HG03108 (cell line): ENCODE results near the gene R3HDM2.

Experiments
- ATAC-seq: cut with Tn5 transposase; IDR thresholded peaks from one replicate; pipeline ENCODE4 v1.9.1; 2021; ENCODE audit warnings: moderate library complexity; ENCODE audit not compliant: unreplicated experiment

R3HDM2 gene

DNA sequence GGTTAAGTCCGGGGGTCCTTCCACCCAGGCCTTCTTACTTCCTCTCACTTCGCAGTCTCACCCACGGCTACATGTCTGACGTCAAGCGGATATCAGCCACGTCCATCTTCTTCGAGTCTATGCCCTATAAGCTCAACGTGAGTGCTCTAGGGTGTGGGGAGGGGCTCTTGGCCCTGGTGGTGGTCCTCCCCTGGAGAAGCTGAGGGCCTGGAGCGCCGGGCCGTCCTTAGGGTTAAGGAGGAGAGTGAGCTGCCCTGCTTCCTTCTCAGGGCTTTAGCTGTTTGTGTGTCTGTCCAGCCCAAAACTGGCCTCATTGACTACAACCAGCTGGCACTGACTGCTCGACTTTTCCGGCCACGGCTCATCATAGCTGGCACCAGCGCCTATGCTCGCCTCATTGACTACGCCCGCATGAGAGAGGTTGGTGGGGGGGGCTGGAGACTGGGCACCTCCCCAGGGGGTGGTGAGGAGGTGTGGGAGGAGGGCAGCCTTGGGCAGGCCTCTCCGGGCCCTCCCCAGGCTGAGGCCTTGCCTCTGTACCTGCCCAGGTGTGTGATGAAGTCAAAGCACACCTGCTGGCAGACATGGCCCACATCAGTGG is 198.6 kb downstream of the R3HDM2 start:
- ATAC-seq, result no peak

GRCh38 chr12:57231276-57232021 is 199.4 kb downstream of the R3HDM2 start:
- ATAC-seq, result no peak

- ATAC-seq, result no peak
Measured at GRCh38 chr12:57230381-57231155, 200.3 kb downstream of the R3HDM2 start.

DNA sequence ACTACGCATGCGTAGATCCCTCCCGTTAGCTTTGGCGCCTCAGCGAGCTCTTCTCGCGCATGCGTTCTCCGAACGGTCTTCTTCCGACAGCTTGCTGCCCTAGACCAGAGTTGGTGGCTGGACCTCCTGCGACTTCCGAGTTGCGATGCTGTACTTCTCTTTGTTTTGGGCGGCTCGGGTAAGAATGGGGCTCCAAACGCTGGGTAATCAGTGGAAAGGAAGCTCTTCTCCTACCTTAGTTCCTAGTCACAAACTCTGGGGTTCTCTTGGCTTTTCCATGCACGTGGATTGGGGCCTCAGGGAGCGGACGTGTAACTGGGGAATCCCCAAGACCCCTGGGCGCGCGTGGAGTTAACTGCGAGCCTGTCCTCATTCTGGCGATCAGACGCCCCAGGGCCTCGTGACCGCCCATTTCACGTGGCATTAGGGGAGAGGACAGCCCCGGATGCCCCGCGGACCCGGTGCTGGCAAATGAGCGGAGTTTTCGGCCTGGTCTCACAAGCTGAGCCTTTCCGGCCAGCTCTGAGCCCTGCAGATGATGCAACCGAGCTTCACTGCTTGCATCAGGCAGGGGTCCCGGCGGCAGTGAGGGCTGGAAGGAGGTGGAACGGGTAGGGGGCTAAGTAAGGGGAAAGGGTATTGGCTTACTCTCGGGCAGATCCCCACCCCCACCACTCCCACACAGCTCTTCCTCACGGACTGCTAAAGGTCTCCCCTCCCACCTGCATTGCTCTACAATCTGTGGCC is 201.0 kb downstream of the R3HDM2 start, which contains the start of gene SHMT2:
Gene SHMT2, plus strand, starts transcription at position 78 of the 747 bp plus-strand sequence. Its CDS starts 68 bp downstream, at position 146.
- peak; percentile 58 for ATAC-seq

GRCh38 chr12:57229046-57229633 is 201.7 kb downstream of the R3HDM2 start:
- ATAC-seq, result no peak

DNA sequence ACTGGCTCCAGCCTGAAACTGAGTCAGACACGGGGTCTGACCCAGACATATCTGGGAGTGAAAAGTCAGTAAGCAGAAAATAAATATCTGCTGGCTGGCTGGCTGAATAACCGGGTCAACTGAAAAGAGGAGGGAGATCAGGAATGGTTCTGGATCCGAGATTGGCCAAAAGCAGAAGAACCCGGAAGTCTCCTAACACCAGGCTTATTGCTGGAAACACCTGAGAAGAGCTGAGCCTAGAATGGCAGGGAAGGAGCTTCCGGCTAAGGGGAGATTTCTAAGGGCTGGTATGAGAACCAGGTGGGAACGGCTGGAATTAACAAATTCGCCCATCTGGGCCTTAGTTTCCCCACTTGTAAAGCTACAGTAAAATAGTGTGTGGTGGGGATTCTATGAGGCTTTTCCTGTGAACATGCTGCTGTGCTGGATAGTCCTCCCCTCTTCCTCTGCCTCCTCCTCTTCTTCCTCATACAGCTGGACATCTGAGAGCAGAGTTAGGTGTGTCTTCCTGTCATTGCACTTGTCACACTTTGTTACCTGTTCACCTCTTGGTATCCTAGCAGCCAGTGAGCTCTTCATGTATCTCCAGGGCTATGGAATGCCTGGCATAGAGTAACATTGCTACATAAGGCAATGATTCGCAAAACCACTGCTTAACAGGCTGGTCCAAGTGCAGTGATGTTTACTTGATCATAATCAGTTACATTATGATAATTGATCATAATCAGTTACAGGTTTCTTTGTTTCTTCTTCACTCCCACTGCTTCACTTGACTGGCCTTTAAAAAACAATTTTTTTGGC is 203.3 kb downstream of the R3HDM2 start:
- ATAC-seq, result no peak

DNA sequence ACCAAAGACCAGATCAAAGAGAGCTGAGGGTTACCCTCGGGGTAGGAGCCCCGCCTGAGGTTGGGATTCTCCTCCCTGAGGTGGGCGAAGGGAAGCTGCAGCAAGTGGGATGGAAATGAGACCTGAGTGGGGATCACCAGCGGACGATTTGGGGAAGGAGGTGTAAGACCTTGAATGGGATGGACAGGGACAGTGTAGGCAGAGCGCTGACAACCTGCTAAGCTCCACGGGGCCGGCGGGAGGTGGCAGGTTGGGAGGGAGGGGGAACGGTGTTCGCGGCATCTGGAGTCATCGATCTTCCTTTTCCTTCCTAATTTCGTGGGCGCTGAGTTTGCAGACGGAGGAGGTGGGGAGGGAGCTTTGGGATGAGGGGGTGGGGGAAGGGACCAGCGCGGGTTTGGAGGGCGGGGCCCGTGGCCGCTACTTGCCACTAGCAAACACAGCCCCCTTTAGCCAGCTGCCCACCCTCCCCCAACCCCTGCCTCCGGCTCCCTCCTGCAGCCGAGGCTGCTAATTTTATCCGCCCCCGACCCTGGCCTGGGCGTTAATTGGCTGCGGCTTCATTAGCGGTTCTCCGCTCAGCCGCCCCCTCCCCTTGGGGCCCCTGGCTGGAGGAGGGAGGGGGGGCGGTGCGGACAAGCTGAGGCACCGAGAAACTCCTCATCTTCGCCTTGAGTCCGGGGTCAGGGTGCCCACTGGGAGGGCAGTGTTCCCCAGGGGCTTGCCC is 204.1 kb downstream of the R3HDM2 start:
- no peak for ATAC-seq

DNA sequence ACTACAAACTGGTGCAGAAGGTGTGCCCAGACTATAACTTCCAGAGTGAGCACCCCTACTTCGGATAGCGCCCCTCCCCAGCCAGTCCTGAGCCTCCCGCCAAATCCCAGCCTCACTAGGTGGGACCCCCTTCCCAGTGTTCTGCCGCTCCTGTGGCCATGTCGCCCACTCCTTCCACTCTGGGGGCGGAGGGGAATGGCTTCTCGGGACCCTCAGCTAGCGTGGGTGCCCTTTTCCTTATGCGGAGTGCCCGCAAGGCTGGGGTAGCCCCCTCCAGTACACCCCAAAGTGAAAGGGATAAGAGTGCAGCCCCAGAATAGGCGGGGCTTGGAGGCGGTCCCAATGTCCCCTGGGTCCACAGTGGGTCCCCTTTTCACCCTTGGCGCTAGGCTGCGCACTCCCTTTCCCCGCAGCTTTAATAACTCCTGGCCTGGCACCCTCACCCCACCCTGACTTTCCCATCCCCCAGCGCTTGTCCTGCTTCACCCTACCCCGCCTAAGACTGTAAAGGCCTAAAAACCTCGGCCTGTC is 205.1 kb downstream of the R3HDM2 start:
- no peak for ATAC-seq

DNA sequence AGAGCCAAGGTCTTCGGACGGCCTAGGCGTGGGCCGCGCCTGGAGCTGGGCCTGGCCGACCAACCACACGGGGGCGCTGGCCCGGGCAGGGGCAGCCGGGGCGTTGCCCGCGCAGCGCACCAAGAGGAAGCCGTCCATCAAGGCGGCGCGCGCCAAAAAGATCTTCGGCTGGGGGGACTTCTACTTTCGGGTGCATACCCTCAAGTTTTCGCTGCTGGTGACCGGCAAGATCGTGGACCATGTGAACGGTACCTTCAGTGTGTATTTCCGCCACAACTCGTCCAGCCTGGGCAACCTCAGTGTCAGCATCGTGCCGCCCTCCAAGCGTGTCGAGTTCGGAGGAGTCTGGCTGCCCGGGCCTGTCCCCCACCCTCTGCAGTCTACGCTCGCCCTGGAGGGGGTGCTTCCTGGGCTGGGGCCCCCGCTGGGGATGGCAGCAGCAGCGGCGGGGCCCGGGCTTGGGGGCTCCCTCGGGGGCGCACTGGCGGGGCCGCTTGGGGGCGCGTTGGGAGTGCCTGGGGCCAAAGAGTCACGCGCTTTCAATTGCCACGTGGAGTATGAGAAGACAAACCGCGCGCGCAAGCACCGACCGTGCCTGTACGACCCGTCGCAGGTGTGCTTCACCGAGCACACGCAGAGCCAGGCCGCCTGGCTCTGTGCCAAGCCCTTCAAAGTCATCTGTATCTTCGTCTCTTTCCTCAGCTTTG is 205.7 kb downstream of the R3HDM2 start:
- no peak for ATAC-seq

- ATAC-seq, result no peak
Measured at GRCh38 chr12:57224278-57224972, 206.4 kb downstream of the R3HDM2 start.

- no peak for ATAC-seq
Measured at GRCh38 chr12:57223191-57224165, 207.4 kb downstream of the R3HDM2 start.

DNA sequence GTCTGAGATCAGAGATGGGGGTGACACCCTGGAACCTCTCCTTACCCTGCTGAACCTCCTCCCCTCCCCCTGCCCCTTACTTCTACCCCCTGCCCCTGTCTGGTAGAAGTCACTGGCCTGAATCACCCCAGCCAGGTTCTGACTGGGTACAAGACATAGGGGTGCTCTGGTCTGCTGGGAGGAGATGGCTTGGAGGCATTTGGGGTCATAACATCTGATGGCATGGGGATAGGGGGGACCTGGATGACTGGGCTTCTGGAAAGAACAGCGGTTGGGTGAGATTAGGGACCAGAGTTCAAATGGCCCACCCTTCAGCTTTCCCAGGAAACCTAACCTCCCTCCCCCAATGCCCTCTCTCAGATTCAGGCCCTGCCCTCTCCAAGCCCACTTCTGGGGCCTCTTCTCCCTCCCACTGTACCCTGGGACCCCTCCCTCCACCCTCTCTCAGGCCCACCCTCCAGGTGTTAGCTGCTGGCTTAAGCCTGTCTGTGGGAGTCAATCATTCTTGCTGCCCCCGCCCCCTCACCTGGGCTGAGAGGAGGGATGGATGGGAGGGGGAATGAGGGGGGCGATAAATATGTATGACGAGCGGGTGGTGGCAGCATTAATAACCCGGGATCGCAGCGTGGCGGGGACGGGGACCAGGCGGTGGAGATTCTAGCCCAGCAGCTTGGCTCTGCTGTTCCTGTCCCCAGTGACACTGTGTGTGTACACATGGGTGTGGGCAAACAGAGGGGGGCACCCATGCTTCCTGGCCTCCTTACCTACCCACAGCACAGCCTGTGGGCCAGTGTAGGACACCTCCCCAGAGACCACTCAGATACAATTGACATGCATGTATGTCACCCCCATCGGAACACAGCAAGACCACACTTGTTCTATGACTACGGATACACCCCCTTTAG is 208.3 kb downstream of the R3HDM2 start:
- ATAC-seq, result no peak

- no peak for ATAC-seq
Measured at GRCh38 chr12:57221169-57221917, 209.5 kb downstream of the R3HDM2 start.

GRCh38 chr12:57220770-57221168 is 210.1 kb downstream of the R3HDM2 start:
- ATAC-seq, result no peak
